Lung (tissue), 12 donors: ENCODE data around the gene CDKN3. TPM values are rescaled to one million over a fixed set of nuclear protein-coding genes. Genes with fewer than 3 reads are reported as not detected.

Experiments used
- ATAC-seq: fragments of 200-7000 bp; cut with Tn5 transposase; one replicate; pipeline ENCODE4 v1.9.1; 2020; ENCODE audit warnings: moderate number of reproducible peaks; ENCODE audit not compliant: insufficient read depth, low FRiP score
- DNase-seq, 3 donors: peaks; one replicate each; pipeline ENCODE4 v3.0.0-alpha.2; 2013 to 2017
- H3K27ac ChIP-seq, 2 donors: one replicate each; pipeline ENCODE4 v1.5.1; 2013; ENCODE audit warnings: mild to moderate bottlenecking in 2 of 2, moderate library complexity in 2 of 2, control low read depth in 1 of 2, inconsistent platforms in 1 of 2, low read depth in 1 of 2, low read length in 1 of 2
- H3K27me3 ChIP-seq, 3 donors: one replicate each; pipeline ENCODE4 v1.5.1; 2013; ENCODE audit warnings: low read length in 2 of 3; ENCODE audit not compliant: control insufficient read depth in 3 of 3, insufficient read depth in 3 of 3
- H3K36me3 ChIP-seq, 4 donors: one replicate each; pipeline ENCODE4 v1.5.1; 2013; ENCODE audit warnings: low read length in 4 of 4, mild to moderate bottlenecking in 1 of 4, moderate library complexity in 1 of 4; ENCODE audit not compliant: control insufficient read depth in 4 of 4, insufficient read depth in 4 of 4
- H3K4me1 ChIP-seq, 5 donors: one replicate each; pipeline ENCODE4 v1.5.1; 2013; ENCODE audit warnings: low read length in 5 of 5, mild to moderate bottlenecking in 2 of 5, moderate library complexity in 1 of 5; ENCODE audit not compliant: control insufficient read depth in 5 of 5, insufficient read depth in 5 of 5
- H3K4me3 ChIP-seq: one replicate; pipeline ENCODE4 v1.5.1; 2013; ENCODE audit warnings: mild to moderate bottlenecking, control low read depth, moderate library complexity
- H3K9ac ChIP-seq, 2 donors: one replicate each; pipeline ENCODE4 v1.5.1; 2013; ENCODE audit warnings: low read length in 2 of 2, control low read depth in 1 of 2; ENCODE audit not compliant: insufficient read depth in 1 of 2
- H3K9me3 ChIP-seq, 4 donors: one replicate each; pipeline ENCODE4 v1.5.1; 2013; ENCODE audit warnings: low read length in 3 of 4, mild to moderate bottlenecking in 1 of 4, moderate library complexity in 1 of 4; ENCODE audit not compliant: control insufficient read depth in 4 of 4, insufficient read depth in 3 of 4
- WGBS, 2 donors: extraction: QIAGEN DNeasy Blood & Tissue Kit; methylation state at CpG; one replicate each; pipeline ENCODE4 v1.1.7; 2013; 5-methylcytosine and 5-hydroxymethylcytosine counted together
- polyA plus RNA-seq, 2 donors: library from polyadenylated mRNA; stranded (reverse); fragments of 200-250 nt; gene quantifications; one replicate each; pipeline ENCODE4 v1.2.1, GENCODE V29; 2013
- total RNA-seq, 2 donors: library from RNA; depleted of rRNA in 1 of 2; stranded (reverse); fragments of >200 nt in 1 of 2; gene quantifications; one replicate each; pipeline ENCODE4 v1.2.1, GENCODE V29; 2014 to 2021
- TF ChIP-seq, protein P1 (sequence below): IDR thresholded peaks from 2 replicates; pipeline ENCODE4 v1.5.1; 2012; ENCODE audit warnings: mild to moderate bottlenecking; ENCODE audit errors: control extremely low read depth, extremely low read depth
- donor health status: control.
- donor health status: control.
- donor health status: Bipolar disorder and iron deficiency.
- donor health status: healthy.
- donor health status: DM: yes; HTN: yes; CAD: no.

CDKN3 gene
- total and polyA plus RNA-seq, 4 donors, result 1.5 to 5.7 (median 4.6) TPM

DNA sequence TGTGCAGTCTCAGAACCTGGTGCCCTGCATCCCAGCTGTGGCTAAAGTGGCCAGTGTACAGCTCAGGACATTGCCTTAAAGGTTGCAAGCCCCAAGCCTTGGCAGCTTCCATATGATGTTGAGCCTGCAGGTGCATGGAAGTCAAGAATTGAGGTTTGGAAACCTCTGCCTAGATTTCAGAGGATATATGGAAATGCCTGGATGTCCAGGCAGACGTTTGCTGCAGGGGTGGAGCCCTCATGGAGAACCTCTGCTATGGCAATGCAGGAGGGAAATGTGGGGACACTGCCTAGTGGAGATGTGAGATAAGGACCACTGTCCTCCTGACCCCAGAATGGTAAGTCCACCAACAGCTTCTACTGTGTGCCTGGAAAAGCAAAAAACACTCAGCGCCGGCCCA, 62.3 kb downstream of the CDKN3 start:
- peaks cover 0 to 2% (median 0%) of the 10 kb centered on the region in 4 donors for H3K9me3 ChIP-seq
- no peak overlapping the region for H3K4me3 ChIP-seq
- H3K36me3 ChIP-seq, result no peaks in the 10 kb centered on the region
- H3K9ac ChIP-seq, result no peak overlapping the region
- no peaks in the 10 kb centered on the region for H3K4me1 ChIP-seq
- no peak for ATAC-seq
- H3K27me3 ChIP-seq, result no peaks in the 10 kb centered on the region
- TF ChIP-seq, protein P1, sequence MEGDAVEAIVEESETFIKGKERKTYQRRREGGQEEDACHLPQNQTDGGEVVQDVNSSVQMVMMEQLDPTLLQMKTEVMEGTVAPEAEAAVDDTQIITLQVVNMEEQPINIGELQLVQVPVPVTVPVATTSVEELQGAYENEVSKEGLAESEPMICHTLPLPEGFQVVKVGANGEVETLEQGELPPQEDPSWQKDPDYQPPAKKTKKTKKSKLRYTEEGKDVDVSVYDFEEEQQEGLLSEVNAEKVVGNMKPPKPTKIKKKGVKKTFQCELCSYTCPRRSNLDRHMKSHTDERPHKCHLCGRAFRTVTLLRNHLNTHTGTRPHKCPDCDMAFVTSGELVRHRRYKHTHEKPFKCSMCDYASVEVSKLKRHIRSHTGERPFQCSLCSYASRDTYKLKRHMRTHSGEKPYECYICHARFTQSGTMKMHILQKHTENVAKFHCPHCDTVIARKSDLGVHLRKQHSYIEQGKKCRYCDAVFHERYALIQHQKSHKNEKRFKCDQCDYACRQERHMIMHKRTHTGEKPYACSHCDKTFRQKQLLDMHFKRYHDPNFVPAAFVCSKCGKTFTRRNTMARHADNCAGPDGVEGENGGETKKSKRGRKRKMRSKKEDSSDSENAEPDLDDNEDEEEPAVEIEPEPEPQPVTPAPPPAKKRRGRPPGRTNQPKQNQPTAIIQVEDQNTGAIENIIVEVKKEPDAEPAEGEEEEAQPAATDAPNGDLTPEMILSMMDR, result no peak
- H3K27ac ChIP-seq, result no peak overlapping the region
- 93 to 100% methylated on average over 3 of the region's 3 CpGs for WGBS, 2 donors
- DNase-seq, result no peak

DNA sequence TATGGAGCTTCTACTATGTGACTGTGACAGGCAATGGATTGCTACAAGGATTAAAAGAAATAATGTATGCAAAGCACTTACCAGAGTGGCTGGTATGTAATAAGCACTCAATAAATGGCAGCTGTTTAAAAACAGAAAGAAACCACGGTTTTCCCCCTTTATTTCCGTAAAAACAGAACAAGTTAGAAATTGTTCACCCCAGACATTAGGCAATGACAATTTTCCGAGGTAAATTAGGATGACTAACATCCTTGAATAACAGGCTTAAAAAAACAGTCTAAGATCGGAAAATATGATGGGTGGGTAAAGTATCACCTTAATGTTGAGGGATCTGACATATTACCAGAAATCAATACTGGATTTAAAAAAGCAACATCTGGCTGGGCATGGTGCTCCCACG, 65.2 kb downstream of the CDKN3 start:
- ATAC-seq, result no peak
- peaks cover 0 to 2% (median 0%) of the 10 kb centered on the region in 4 donors for H3K9me3 ChIP-seq
- H3K27ac ChIP-seq, result no peak overlapping the region
- no peaks in the 10 kb centered on the region for H3K4me1 ChIP-seq
- TF ChIP-seq, protein P1, result no peak
- H3K36me3 ChIP-seq, result no peaks in the 10 kb centered on the region
- WGBS, 2 donors, result 72 to 73% methylated on average over 5 of the region's 5 CpGs
- no peaks in the 10 kb centered on the region for H3K27me3 ChIP-seq
- H3K9ac ChIP-seq, result no peak overlapping the region
- H3K4me3 ChIP-seq, result no peak overlapping the region
- no peak for DNase-seq

DNA sequence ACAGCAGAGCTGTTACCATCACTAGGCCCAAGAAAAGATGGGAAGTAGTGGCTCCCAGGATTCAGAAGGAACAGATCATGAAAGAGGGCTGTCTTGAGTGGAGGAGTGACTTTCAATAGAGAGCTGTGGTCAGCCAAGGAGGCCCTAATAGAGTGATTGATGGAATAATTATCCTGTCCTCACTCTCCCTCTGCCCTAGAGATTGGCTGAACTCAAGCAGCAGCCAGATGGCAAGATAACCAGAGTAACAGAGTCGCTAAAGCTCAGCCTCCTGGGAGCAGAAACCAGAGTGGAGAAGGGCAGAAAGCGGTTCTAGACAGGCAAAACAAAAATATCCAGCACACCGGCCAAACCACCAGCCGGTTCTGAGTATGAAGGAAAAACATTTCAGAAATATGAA, 68.8 kb downstream of the CDKN3 start:
- Histone ChIP-seq H3K4me3 (no peak overlapping the region), H3K9me3 (no peaks in the 10 kb centered on the region), H3K27ac (no peak overlapping the region), H3K9ac (no peak overlapping the region), H3K36me3 (no peaks in the 10 kb centered on the region), H3K4me1 (no peaks in the 10 kb centered on the region), H3K27me3 (no peaks in the 10 kb centered on the region)
- TF ChIP-seq, protein P1, result no peak
- ATAC-seq (no peak), DNase-seq (no peak)
- WGBS, 2 donors, result 80 to 86% methylated on average over 4 of the region's 4 CpGs

DNA sequence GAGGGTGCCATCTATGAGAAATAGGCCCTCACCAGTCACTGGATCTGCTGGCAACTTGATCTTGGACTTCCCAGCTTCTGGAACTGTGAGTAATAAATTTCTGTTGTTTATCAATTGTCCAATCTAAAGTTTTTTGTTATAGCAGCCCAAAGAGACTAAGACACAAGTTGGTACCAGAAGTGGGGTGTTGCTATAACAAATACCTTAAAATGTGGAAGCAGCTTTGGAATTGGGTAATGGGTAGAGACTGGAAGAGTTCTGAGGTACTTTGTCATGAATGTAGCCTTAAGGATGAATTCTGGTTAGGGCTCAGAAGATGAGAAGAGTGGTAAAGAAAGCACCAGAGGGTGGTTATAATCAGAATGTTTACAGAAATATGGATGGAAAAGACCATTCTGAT, 70.5 kb downstream of the CDKN3 start:
- H3K4me3 ChIP-seq, result no peak overlapping the region
- ATAC-seq (no peak), DNase-seq (no peak)
- no peaks in the 10 kb centered on the region for H3K36me3 ChIP-seq
- H3K27ac ChIP-seq, result no peak overlapping the region
- TF ChIP-seq, protein P1, result no peak
- H3K4me1 ChIP-seq, result no peaks in the 10 kb centered on the region
- H3K9me3 ChIP-seq, result no peaks in the 10 kb centered on the region
- no peak overlapping the region for H3K9ac ChIP-seq
- no peaks in the 10 kb centered on the region for H3K27me3 ChIP-seq
